Sigmoid colon (tissue), 4 donors: Measurements from ENCODE around the gene FAM227B.

ENCODE experiments used
- EP300 ChIP-seq, 4 donors: sonication (generic); formaldehyde crosslinking; IDR thresholded peaks; one replicate each; pipeline ENCODE4 v1.6.1; 2017; ENCODE audit warnings: antibody characterized with exemption in 4 of 4
- POLR2A ChIP-seq, 2 donors: fragments of 450-650 bp; IDR thresholded peaks; one replicate each; pipeline ENCODE4 v1.6.1; 2016; ENCODE audit warnings: antibody characterized with exemption in 2 of 2, mild to moderate bottlenecking in 2 of 2, moderate library complexity in 2 of 2
- POLR2AphosphoS5 ChIP-seq, 4 donors: sonication (generic); formaldehyde crosslinking; IDR thresholded peaks; one replicate each; pipeline ENCODE4 v1.6.1; 2017; ENCODE audit warnings: antibody characterized with exemption in 4 of 4
- TF ChIP-seq, protein P1 (sequence below), 4 experiments: fragments of 450-650 bp in 3 of 4; fragments of 200-600 bp in 1 of 4; IDR thresholded peaks; one replicate each; pipeline ENCODE4 v1.5.1; 2016 to 2019; ENCODE audit warnings: antibody characterized with exemption in 4 of 4, mild to moderate bottlenecking in 3 of 4, moderate library complexity in 2 of 4

DNA sequence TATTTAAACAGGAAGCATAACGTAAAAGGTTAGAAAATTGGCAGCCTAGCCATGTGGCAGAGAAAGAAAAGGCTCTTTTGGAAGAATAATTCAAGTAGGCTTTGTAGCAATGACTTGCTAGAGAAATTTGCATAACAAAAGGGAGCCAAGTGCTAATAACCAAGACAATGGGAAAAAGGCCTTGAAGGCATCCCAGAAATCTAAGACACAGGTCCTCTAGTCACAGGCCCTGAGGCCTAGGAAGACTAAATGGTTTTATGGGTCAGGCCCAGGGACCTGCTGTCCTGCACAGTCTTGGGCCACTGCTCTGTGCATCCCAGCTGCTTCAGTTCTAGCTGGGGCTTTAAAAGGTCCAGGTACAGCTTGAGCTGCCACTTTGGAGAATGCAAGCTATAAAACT, 119.0 kb downstream of the FAM227B start:
- TF ChIP-seq, protein P1, sequence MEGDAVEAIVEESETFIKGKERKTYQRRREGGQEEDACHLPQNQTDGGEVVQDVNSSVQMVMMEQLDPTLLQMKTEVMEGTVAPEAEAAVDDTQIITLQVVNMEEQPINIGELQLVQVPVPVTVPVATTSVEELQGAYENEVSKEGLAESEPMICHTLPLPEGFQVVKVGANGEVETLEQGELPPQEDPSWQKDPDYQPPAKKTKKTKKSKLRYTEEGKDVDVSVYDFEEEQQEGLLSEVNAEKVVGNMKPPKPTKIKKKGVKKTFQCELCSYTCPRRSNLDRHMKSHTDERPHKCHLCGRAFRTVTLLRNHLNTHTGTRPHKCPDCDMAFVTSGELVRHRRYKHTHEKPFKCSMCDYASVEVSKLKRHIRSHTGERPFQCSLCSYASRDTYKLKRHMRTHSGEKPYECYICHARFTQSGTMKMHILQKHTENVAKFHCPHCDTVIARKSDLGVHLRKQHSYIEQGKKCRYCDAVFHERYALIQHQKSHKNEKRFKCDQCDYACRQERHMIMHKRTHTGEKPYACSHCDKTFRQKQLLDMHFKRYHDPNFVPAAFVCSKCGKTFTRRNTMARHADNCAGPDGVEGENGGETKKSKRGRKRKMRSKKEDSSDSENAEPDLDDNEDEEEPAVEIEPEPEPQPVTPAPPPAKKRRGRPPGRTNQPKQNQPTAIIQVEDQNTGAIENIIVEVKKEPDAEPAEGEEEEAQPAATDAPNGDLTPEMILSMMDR (IDR thresholded peaks at IDR 0.05), result no peak
- TF ChIP-seq POLR2AphosphoS5 (IDR thresholded peaks at IDR 0.05) (no peak), EP300 (IDR thresholded peaks at IDR 0.05) (no peak), POLR2A (IDR thresholded peaks at IDR 0.05) (no peak)
